HG02981 (cell line): ENCODE results near the gene RRH.
"Not testable (repeated sequence)": the region's sequence is repeated elsewhere in the genome, so short reads cannot be mapped to it uniquely, and the experiment has no call there.

Experiments used
- ATAC-seq: cut with Tn5 transposase; IDR thresholded peaks from one replicate; pipeline ENCODE4 v1.9.1; 2021; ENCODE audit warnings: mild to moderate bottlenecking, moderate library complexity; ENCODE audit not compliant: unreplicated experiment

The RRH gene, protein sequence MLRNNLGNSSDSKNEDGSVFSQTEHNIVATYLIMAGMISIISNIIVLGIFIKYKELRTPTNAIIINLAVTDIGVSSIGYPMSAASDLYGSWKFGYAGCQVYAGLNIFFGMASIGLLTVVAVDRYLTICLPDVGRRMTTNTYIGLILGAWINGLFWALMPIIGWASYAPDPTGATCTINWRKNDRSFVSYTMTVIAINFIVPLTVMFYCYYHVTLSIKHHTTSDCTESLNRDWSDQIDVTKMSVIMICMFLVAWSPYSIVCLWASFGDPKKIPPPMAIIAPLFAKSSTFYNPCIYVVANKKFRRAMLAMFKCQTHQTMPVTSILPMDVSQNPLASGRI

DNA sequence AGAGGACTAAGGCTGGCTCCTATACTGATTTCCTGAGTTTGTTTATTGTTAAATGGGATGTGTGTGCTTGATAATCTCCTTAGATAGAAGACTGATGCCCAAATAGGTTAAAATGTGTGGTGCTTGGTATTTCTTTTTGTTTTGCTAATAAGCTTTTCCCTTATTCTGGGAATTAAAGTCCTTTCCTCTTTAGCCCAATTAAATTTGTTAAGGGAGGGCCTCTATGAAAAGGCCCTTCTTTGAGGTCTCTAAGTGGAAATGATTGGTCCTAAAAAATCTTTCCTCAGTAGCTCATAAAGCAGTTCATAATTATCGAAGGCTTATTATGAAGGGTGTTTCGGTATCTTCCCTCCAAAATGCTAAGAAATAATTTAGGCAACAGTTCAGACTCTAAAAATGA lies at the start of gene RRH:
Gene RRH, plus strand, starts transcription at position 301 of the 400 bp plus-strand sequence. Its CDS starts 56 bp downstream, at position 357.
- no peak for ATAC-seq

DNA sequence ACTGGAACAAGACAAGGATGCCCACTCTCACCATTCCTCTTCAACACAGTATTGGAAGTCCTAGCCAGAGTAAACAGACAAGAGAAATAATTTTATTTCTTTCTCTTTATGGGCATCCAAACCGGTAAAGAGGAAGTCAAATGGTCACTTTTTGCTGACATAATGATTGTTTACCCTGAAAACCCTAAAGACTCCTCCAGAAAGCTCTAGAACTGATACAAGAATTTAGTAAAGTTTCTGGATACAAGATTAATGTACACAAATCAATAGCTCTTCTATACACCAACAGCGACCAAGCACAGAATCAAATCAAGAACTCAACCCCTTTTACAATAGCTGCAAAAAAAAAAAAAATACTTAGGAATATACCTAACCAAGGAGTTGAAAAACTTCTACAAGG lies 45.7 kb upstream of the RRH start:
- not testable (repeated sequence) for ATAC-seq

DNA sequence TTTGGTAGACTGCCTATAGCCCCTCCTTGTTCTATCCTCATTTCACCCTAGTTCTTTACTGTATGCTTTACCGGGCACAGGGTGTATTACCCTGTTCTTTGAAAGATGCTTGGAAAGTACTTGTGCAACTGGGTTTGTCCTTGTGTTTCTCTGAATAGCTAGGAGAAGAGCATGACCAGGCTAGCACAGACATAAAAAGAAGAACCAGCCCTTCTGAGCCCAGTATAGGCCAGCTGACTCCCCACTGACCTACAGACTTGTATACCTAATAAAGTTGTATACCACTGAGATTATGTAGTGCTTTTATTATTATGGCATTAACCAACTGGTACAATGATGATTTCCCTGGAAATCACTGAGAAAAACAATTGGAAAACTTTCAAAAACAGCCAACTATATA lies 40.9 kb upstream of the RRH start:
- no peak for ATAC-seq

DNA sequence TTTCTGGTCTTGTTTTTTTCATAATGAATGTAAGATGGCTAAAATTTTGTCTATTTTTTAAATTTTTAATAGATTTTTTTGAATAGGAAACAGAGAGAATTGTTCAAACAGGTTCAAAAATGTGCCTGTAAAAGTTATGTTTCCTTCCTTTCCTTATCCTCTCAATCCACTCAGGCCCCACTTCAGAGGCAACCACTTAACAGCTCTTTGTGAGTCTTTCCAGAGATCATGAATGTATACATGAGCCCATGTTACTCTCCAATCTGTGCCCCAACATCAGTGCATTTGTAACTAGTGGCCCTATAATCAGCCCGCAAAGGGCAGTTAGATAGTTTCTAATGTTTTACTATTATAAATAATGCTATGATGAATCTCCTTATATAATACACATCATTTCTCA lies 40.0 kb upstream of the RRH start:
- no peak for ATAC-seq

DNA sequence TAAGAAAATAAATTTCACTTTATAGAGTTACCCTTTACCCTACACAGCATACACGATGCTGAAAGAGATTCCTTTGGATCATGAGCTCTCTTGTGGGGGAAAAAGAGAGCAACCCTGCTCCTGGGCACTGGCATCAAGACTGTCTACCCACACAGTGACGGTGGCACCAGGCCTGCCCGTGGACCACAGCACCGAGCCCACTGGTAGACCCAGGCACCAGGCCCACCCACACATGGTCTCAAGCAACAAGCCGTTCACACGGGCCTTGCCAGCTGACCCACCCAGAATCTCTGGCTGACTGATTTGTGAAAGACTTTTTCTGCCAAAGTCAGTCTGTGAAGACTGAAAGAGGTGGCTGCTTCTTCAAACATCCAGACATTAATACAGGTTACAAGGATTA lies 32.7 kb upstream of the RRH start:
- ATAC-seq = no peak

DNA sequence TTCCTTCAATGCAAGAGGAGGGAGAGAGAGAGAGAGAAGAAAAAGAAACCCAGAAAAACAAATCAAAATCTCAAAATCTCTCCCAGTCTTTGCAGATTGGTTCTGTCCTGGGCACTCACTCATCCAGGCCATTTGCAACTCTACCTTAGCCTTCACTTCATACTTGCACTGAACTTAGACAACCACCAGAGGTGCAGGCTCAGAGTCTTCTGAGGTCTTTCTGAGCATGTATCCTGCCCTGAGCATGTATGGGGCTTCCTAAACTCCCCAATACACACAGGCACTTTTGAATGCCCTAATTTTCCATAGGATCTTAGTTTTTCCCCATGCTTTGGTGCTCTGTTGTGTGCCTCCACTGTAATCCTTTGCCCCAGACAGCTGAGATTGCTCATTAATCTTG lies 28.9 kb upstream of the RRH start:
- no peak for ATAC-seq

DNA sequence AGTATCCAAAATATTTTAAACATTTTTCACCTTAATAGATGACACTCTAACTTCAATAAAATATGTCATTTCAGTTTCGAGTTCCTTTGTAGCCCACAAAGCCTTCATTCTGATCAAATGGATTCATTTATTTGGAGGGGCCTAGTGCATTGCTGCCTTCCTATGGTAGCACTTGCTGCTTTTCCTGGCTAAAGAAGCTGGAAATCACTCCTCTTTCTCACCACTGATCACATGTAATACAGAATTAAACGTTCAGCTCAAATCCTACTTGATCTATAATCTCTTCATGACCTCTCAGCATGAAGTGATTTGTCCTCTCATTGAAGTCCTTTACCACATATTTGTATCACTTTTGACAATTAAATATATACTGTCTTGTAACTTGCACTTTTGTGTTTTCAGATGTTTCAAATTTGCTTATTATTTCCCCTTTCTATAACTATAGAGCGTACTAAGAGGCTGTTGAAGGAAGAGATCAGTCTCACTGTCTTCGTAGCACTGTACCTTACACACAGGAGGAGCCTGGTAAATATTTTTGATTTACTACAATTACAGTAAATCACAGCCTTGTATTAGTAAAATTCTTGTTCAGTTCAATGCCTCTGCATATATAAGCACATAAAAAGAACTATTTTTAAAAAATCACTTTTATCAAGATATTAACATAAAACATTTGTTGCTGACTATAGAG lies 26.5 kb upstream of the RRH start:
- ATAC-seq = no peak

DNA sequence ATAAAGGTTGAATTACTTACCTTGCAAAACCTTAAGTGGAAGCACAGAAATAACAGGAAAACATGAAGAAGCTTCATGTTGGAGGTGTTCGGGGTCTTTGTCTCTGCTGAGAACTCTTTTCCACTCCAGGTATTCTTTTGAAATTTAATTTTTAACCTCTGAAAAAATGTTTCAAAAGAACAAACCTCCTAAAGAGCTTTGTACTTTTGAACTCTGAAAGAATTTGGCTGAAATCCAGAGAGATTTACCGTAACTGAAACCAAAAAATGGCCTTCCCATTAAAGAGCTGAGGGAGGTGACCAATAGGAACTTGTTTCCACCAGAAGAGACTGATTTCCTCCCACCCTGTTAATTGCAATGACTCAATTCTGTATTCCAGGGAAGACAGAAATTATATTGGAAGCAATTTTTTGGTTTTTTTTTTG lies 25.9 kb upstream of the RRH start, which contains the start of gene CFI:
Gene CFI, minus strand, starts transcription at position 105 of the 425 bp plus-strand sequence. Its CDS starts 28 bp downstream, at position 77.
- no peak for ATAC-seq

DNA sequence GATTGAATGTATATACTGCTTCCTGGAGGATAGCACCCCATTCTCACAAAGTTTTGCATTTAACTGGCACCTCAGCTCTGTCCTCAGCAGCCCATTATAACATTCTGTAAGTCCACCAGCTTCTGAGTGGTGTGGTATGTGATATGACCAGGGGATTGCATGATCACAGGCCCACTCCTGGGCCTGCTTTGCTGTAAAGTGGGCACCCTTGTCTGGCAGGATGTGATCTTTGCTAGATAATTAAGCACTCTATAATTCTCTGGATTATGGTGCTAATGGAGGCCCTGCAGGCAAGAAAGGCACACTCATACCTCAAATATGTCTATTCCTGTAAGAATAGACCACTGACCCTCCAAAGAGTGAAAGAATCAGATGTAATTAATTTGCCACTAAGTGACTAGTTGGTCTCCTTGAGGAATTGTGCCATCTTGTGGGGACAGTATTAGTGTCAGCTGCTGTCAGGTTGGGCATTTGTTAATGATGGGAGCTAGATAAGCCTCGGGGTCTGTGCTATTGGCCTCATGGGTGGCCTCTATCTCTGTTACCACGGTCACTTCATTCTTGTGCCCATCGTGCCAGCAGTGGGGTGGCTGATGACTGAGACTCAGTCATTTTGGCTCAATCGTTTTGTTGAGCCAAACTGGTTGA lies 23.7 kb upstream of the RRH start:
- peak; percentile 68 for ATAC-seq

DNA sequence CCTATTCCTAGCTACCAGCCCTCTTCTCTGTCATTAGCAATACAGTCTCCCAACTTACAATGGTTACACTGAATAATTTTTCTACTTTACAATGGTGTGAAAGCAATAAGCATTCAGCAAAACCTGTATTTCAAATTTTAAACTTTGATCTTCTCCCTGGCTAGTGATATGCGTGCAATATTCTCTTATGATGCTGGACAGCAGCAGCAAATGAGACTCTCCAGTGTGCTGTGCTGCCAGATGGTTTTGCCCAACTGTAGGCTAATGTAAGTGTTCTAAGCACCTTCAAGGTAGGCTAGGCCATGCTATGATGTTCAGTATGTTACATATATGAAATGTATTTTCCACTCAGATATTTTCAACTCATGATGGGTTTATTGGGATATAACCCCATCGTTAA lies 18.1 kb upstream of the RRH start:
- ATAC-seq = no peak

DNA sequence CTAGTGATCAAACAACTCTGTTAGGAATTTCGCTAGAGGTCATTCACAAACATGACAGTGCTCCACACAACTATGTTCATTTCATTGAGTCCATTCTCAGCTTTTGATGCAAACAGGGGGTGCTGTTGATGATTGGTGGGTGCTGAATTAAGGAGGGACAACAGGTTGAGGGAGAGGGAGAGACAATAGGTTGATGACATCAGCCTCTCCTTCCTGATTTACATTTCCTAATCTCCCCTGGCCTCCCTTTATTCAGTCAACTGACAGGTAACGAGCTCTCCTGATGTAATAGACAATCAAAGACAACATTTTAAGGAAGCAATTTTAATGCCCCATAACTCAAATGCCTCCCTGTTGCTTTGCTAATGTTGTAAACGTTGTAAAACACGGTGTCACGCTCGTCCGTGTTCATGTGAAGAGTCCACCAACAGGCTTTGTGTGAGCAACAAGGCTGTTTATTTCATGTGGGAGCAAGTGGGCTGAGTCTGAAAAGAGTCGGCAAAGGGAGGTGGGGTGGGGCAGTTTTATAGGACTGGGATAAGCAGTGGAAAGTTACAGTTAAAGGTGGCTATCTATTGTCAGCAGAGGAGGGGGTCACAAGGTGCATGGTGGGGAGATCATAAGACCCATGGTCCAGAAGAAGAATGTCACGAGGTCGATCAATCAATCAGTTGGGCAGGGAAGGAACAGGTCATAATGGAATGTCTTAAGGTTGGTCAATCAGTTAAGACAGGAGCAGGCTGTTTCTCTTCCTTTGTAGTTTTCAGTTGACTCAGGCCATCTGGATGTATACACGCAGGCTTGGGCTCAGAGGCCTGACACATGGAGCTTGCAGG lies 17.0 kb upstream of the RRH start:
- no peak for ATAC-seq

DNA sequence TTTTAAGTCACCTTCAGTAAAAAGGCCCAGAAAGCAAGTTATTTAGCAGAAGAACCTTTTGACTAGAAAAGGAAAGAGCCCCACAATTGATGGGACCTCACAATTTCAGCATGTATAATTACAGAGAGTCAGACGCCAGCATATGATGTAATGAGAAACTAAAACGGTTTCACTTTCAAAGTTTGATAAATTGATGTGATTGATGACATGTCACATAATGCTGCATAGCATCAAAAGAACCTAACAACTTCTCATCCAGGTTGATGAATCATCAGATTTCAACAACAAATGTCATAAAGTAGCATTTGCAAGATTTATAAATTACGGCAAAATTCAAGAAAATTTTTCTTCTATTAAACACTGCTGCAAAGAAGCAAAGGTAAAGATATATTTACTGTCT lies 16.1 kb upstream of the RRH start:
- no peak for ATAC-seq

DNA sequence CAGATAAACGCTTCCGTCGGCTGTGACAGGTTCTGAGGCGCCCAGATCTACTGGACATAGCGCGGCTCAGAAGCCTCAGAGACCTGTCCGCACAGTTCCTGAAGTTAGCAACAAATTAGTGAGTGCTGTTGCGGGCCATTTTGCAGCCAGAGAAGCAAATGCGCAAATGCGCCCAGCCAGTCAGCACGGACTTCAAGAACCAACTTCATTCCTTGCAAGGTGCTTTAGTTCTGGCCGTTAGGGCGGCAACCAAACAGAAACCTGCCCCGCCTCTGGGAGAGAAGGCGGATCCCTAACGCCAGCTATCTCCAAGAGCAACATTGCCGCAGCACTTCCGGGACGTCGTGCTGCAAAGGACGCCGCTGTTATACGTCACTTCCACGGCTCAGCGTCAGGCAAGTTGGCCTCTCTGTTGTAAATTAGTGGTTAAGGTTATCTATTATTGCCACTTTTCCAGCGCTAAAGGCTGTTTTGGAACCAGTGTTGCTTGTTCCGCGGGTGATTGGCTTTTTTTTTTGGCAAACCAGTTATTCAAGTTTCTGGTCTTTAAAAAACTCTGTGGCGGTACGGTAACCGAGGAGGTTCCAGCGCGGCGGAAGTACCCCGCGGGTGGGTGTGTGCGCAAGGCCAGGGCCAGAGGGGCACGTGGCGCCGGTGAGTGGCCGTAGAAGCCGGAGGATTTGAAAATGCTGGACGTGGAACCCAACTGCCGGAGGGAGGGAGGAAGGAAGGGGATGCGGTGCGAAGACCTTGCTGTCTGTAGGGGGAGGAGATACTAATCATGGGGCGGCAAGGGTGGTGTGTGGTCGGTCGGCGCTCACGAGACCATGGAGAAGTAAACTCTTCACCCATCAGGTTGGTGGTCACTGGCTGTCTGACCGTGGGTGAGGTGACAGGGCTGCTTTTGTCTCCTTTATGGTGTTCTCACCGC lies 12.4 kb upstream of the RRH start, which contains the start of gene GAR1:
Gene GAR1, plus strand, starts transcription at position 612 of the 931 bp plus-strand sequence. CDS start 403 bp downstream, outside the sequence.
- peak; percentile 99 for ATAC-seq

DNA sequence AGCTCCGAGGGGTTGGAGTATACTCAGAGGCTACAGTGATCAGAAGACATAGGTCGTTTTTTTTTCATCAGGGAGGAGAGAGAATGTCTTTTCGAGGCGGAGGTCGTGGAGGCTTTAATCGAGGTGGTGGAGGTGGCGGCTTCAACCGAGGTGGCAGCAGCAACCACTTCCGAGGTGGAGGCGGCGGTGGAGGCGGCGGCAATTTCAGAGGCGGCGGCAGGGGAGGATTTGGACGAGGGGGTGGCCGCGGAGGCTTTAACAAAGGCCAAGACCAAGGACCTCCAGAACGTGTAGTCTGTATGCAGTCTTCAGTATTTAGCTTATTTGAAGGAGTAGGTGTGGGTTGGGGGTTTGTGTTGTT lies 11.7 kb upstream of the RRH start:
- ATAC-seq = no peak

DNA sequence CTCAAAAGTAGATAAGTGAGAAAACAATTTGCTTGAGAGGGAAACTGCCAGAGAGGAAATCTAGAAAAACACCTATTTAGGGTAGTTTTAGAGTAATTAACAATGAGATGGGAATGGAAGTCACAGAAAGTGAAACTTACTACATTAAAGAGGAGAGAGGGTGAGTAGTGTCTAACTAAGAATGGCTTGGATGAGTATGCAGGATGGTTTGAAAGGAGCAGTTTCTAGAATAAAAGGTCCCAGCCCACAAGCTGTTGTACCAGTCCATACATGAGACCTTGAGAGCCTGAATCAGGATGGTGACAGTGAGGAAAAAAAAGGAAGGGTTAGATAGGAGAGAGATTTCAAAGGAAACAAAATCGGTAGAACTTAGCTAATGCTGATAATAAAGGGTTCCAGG lies 10.9 kb upstream of the RRH start:
- no peak for ATAC-seq

DNA sequence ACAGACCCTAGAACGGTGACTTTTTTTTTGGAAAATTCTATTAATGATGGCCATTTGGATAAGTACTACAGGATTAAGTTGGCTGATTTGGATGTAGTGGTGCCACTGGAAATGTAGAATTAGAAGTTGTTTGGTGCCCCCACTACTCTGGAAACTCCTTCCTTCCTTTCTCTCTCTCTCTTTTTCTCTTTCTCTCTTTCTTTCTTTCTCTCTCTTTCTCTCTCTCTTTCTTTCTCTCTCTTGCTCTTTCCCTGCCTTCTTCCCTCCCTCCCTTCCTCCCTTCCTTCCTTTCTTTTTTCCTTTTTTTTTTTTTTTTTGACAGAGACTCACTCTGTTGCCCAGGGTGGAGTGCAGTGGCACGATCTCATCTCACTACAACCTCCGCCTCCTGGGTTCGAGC lies 9.5 kb upstream of the RRH start:
- ATAC-seq = no peak

DNA sequence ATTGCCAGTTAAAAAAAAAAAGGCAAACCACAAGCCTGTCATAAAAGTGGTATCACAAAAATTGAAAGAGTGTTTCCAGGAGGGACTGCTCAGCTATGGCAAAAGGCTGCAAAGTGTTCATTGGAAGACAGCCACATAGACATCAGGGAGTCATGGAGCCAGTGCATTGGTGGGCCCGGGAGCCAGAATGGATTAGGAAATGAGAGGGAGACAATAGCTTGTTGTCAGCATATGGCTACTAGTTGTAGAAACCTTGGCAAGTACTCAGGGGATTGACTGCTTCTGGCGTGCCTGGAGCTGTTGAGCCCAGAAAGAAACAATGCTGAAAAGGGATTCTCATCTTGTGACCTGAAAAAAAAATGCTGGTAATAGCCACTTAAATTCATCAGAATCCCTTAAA lies 7.2 kb upstream of the RRH start:
- no peak for ATAC-seq

DNA sequence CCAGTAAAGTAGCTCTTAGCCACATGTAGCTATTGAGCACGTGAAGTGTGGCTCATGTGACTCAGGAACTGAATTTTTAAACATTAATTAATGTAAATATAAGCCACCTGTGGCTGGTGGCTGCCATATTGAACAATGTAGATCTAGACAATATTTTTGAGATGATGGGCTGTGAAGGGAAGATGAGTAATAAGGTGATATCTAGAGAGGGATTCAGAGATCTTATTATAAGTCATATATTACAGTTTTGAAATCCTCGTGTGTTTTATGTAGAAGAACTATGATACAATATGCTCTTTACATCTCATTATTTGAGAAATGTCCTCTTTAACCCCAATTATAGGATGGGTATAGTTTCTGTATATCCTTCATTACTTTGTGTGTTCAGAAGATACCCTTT lies 6.6 kb upstream of the RRH start:
- no peak for ATAC-seq

DNA sequence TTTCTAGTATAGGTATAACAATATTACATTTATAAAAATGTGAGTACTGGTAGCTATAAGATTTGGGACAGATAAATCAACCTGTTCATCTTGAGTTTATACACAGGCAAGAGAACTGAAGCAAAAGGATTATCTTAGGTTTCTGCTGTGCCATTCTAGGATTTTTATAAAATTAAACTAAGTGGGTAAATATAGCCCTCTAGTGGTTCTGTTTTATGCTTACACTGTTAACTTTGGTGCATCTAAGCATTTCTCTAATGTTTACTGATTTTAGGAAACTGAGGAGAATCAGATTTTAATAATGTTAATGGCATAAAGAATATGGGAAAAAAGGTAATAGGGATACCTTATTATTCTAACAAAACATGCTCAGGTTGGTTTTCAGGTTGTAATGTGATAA lies 1.1 kb upstream of the RRH start:
- peak; percentile 80 for ATAC-seq

DNA sequence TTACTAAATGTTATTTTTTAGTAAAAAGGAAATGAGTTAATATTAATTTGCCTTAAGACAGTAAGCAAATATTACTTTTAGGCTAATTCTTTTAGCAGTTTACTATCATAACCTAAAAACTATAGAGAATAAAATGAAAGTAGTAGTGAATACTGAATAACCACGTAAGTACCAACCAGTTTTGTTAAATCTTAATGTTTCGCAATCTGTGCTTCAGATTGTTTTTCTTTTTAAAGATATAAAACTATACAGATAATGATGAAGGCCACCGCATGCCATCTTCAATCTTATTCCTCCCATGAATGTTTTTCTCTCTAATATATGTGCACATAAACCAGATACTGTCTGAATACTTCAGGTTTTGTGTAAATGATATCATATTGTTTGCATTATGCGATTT lies 6.0 kb downstream of the RRH start:
- ATAC-seq = no peak
